B cell (primary cell): ENCODE results near the gene ZNF506. TPM values are rescaled to one million over a fixed set of nuclear protein-coding genes. Genes with fewer than 3 reads are reported as not detected.

Source experiments
- ATAC-seq: fragments of 200-7000 bp; cut with Tn5 transposase; one replicate; pipeline ENCODE4 v1.10.0; 2021; ENCODE audit warnings: low read depth, mild to moderate bottlenecking, moderate number of reproducible peaks, moderate library complexity
- CTCF ChIA-PET: fragments of 350-600 bp; sonication (Branson Sonifier 250); formaldehyde crosslinking; loops from one replicate; lab custom pipeline; 2021; ENCODE audit warnings: antibody characterized with exemption, inconsistent platforms; lab: Charles Lee
- POLR2A ChIA-PET: fragments of 350-600 bp; sonication (Branson Sonifier 250); formaldehyde crosslinking; loops from one replicate; lab custom pipeline; 2021; ENCODE audit warnings: antibody characterized with exemption; lab: Charles Lee
- DNase-seq: peaks from one replicate; pipeline ENCODE4 v3.0.0; 2013
- H2AFZ ChIP-seq: 2 replicates; pipeline ENCODE4 v1.6.1; 2012; ENCODE audit warnings: mild to moderate bottlenecking, low read depth, low read length; ENCODE audit not compliant: insufficient read depth, poor library complexity, severe bottlenecking
- H3K27ac ChIP-seq, 2 donors: 1 replicate in 1 of 2; 2 replicates in 1 of 2; pipeline ENCODE4 v1.5.1; 2012 to 2013; ENCODE audit warnings: low read length in 2 of 2, mild to moderate bottlenecking in 2 of 2, moderate library complexity in 1 of 2
- H3K27me3 ChIP-seq, 4 experiments: fragments of 200-600 bp in 1 of 4; sonication (generic) in 1 of 4; replicated peaks in 1 of 4; 1 replicate in 2 of 4; 2 replicates in 2 of 4; pipeline versions ENCODE4 v1.6.1 to v1.7.0; 2013 to 2016; ENCODE audit warnings: low read length in 3 of 4, mild to moderate bottlenecking in 2 of 4, mixed read lengths in 1 of 4, moderate library complexity in 1 of 4; ENCODE audit not compliant: insufficient read depth in 4 of 4, control insufficient read depth in 3 of 4; ENCODE audit errors: control extremely low read depth in 1 of 4
- H3K36me3 ChIP-seq, 2 experiments: replicated peaks in 1 of 2; 1 replicate in 1 of 2; 2 replicates in 1 of 2; pipeline versions ENCODE4 v1.6.1 to v1.7.1; 2013; ENCODE audit warnings: low read length in 1 of 2; ENCODE audit not compliant: insufficient read depth in 2 of 2, control insufficient read depth in 1 of 2; ENCODE audit errors: control extremely low read depth in 1 of 2, extremely low read depth in 1 of 2
- H3K4me1 ChIP-seq, 2 donors: fragments of 200-600 bp in 1 of 2; sonication (generic) in 1 of 2; 1 replicate in 1 of 2; 2 replicates in 1 of 2; pipeline versions ENCODE4 v1.5.1 to v1.6.1; 2013 to 2017; ENCODE audit warnings: low read length in 2 of 2; ENCODE audit not compliant: control insufficient read depth in 2 of 2, insufficient read depth in 2 of 2
- H3K4me2 ChIP-seq: replicated peaks from 2 replicates; pipeline ENCODE3; 2012; ENCODE audit warnings: mild to moderate bottlenecking, low read depth, low read length; ENCODE audit not compliant: poor library complexity, severe bottlenecking
- H3K4me3 ChIP-seq, 5 experiments: fragments of 200-600 bp in 1 of 5; sonication (generic) in 1 of 5; 1 replicate in 3 of 5; 2 replicates in 2 of 5; pipeline versions ENCODE4 v1.5.1 to v1.7.0; 2011 to 2016; ENCODE audit warnings: low read length in 4 of 5, mild to moderate bottlenecking in 4 of 5, low read depth in 2 of 5, control low read depth in 1 of 5, moderate library complexity in 1 of 5; ENCODE audit not compliant: insufficient read depth in 1 of 5; ENCODE audit errors: control extremely low read depth in 1 of 5, extremely low read depth in 1 of 5
- H3K79me2 ChIP-seq: fragments of 200-600 bp; sonication (generic); one replicate; pipeline ENCODE4 v1.6.0; 2016; ENCODE audit warnings: low read length; ENCODE audit not compliant: control insufficient read depth, insufficient read depth
- H3K9ac ChIP-seq: fragments of 200-600 bp; sonication (generic); 2 replicates; pipeline ENCODE4 v1.6.1; 2017; ENCODE audit warnings: mild to moderate bottlenecking, low read length, moderate library complexity
- H3K9me3 ChIP-seq, 3 donors: one replicate each; pipeline versions ENCODE4 v1.6.1 to v1.7.1; 2013; ENCODE audit warnings: low read length in 2 of 3; ENCODE audit not compliant: control insufficient read depth in 2 of 3, insufficient read depth in 1 of 3; ENCODE audit errors: control extremely low read depth in 1 of 3
- H4K20me1 ChIP-seq: 2 replicates; pipeline ENCODE4 v1.6.0; 2012; ENCODE audit warnings: mild to moderate bottlenecking, low read length; ENCODE audit not compliant: insufficient read depth, control insufficient read depth, poor library complexity, severe bottlenecking
- H3K27ac Mint-ChIP-seq: one replicate; pipeline ENCODE4 v1.8.0; 2021; ENCODE audit warnings: mixed read lengths
- H3K27me3 Mint-ChIP-seq: one replicate; pipeline ENCODE4 v1.8.0; 2021; ENCODE audit warnings: mixed read lengths
- H3K4me1 Mint-ChIP-seq: one replicate; pipeline ENCODE4 v1.8.0; 2021; ENCODE audit warnings: mixed read lengths
- H3K4me3 Mint-ChIP-seq: one replicate; pipeline ENCODE4 v1.8.0; 2021; ENCODE audit warnings: mixed read lengths
- H3K9me3 Mint-ChIP-seq: one replicate; pipeline ENCODE4 v1.8.0; 2022; ENCODE audit warnings: mixed read lengths; ENCODE audit not compliant: insufficient read depth
- EZH2 ChIP-seq: IDR thresholded peaks from 2 replicates; pipeline ENCODE4 v1.6.1; 2012; ENCODE audit warnings: borderline replicate concordance, low read depth, mild to moderate bottlenecking, moderate library complexity, low read length; ENCODE audit not compliant: insufficient read depth, poor library complexity, severe bottlenecking
- WGBS: methylation state at CpG from one replicate; pipeline ENCODE4 v1.1.5; 2013; ENCODE audit warnings: missing lambda C conversion rate; ENCODE audit not compliant: insufficient coverage; 5-methylcytosine and 5-hydroxymethylcytosine counted together
- intact Hi-C: fragments of 100-400 bp; cut with micrococcal nuclease; formaldehyde crosslinking; loops from one replicate; pipeline ENCODE4 v1.10.0; 2022
- polyA plus RNA-seq: library from polyadenylated mRNA; depleted of rRNA; stranded (reverse); fragments of >200 nt; gene quantifications from 2 replicates; pipeline ENCODE4 v1.2.3, GENCODE V29; 2012
- total RNA-seq, 2 donors: library from RNA; stranded (reverse); fragments of 120-200 nt in 1 of 2; gene quantifications; 1 replicate in 1 of 2; 2 replicates in 1 of 2; pipeline versions ENCODE4 v1.2.3 to v1.2.4, GENCODE V29; 2013 to 2022
- TF ChIP-seq, protein P1 (sequence below): fragments of 200-600 bp; IDR thresholded peaks from one replicate; pipeline ENCODE4 v1.8.0; 2022; ENCODE audit warnings: antibody characterized with exemption, mild to moderate bottlenecking

ZNF506 gene
- total and polyA plus RNA-seq, 2 donors (not counting 1 experiment from before 2014, with no cell fraction given): 25.6 to 67.6 TPM

DNA sequence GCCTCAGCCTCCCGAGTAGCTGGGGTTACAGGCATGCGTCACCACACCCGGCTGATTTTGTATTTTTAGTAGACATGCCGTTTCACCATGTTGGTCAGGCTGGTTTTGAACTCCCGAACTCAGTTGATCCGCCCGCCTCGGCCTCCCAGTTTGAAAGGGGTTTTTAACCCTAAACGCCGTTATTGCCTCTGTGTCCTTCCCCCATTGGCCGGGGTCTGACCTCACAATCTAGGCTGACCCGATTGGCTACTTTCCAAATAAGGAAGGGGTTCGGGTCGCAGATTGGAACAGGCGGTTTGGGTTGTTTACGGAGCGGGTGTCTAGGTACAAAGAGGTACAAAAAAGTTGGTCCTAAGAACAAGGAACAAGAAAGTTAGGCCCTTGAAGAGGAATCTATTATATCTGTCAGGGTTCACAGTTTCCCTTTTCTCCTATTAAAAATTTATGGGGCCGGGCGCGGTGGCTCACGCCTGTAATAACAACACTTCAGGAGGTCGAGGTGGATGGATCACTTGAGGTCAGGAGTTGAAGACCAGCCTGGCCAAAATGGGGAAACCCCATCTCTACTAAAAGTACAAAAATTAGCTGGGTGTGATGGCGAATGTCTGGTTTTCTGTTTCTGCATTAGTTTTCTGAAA is 45.2 kb upstream of the ZNF506 start:
- Histone ChIP-seq H4K20me1 (peaks cover 7% of the 10 kb centered on the region), H3K79me2 (peaks cover 47% of the 10 kb centered on the region), H3K27me3 (no peaks in the 10 kb centered on the region), H3K9me3 (peaks cover 0 to 5% (median 0%) of the 10 kb centered on the region in 3 donors), H3K27ac (peak overlapping the region; percentile 88 to 91), H3K4me2 (peak overlapping the region; percentile 85), H2AFZ (peak overlapping the region; percentile 84), H3K4me1 (peaks cover 15 to 25% of the 10 kb centered on the region in 2 donors), H3K4me3 (peak overlapping the region; percentile 78 to 97 (median 93)), H3K36me3 (no peaks in the 10 kb centered on the region), H3K9ac (peak overlapping the region; percentile 89)
- ChIA-PET POLR2A (interaction anchor here (0.6 to 2.9 kb wide), 13 partner anchors 13 to 252 kb away, joined by 3 to 33 read pairs (median 5); partner anchors contain the start of genes ATP13A1, ZNF101, ZNF14 and ZNF506), CTCF (interaction anchor here (1.2 to 2.0 kb wide), 3 partner anchors 33 to 94 kb away, joined by 3 to 9 read pairs (median 5); partner anchors contain the start of genes ZNF506 and ZNF93)
- DNase-seq (peak; percentile 80), ATAC-seq (peak; percentile 29)
- WGBS: 0% methylated on average over 17 of the region's 23 CpGs
- Mint-ChIP-seq H3K4me1 (peaks cover 39% of the 10 kb centered on the region), H3K9me3 (no peaks in the 10 kb centered on the region), H3K27ac (peak overlapping the region; percentile 98), H3K4me3 (peak overlapping the region; percentile 100), H3K27me3 (no peaks in the 10 kb centered on the region)
- intact Hi-C loops: loop anchor here (1.0 to 10.0 kb wide), 6 partner anchors 34 to 368 kb away; partner anchors contain the start of genes ATP13A1, ZNF682, ZNF90 and ZNF93
- TF ChIP-seq, protein P1, sequence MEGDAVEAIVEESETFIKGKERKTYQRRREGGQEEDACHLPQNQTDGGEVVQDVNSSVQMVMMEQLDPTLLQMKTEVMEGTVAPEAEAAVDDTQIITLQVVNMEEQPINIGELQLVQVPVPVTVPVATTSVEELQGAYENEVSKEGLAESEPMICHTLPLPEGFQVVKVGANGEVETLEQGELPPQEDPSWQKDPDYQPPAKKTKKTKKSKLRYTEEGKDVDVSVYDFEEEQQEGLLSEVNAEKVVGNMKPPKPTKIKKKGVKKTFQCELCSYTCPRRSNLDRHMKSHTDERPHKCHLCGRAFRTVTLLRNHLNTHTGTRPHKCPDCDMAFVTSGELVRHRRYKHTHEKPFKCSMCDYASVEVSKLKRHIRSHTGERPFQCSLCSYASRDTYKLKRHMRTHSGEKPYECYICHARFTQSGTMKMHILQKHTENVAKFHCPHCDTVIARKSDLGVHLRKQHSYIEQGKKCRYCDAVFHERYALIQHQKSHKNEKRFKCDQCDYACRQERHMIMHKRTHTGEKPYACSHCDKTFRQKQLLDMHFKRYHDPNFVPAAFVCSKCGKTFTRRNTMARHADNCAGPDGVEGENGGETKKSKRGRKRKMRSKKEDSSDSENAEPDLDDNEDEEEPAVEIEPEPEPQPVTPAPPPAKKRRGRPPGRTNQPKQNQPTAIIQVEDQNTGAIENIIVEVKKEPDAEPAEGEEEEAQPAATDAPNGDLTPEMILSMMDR: no peak
- TF ChIP-seq EZH2: no peak
